ENCODE data around the gene TRPC4AP.

TRPC4AP gene

GRCh38 chr20:35014537-35014936 is 78.1 kb downstream of the TRPC4AP start:
- no peak for DNase-seq (ENCODE audit: low read depth in 2 of 2)

- no peak for DNase-seq (ENCODE audit: low read depth in 2 of 2)
These were observed 78.9 kb downstream of the TRPC4AP start for GRCh38 chr20:35013421-35014411.

GRCh38 chr20:35012227-35013069 is 80.2 kb downstream of the TRPC4AP start:
- no peak for DNase-seq (ENCODE audit: low read depth in 2 of 2)

- DNase-seq (ENCODE audit: low read depth in 2 of 2), result no peak
These were observed 80.9 kb downstream of the TRPC4AP start for GRCh38 chr20:35011589-35012226.

GRCh38 chr20:35010405-35011192 is 82.0 kb downstream of the TRPC4AP start:
- DNase-seq (ENCODE audit: low read depth in 2 of 2), result no peak

GRCh38 chr20:35009665-35010328 is 82.8 kb downstream of the TRPC4AP start:
- no peak for DNase-seq (ENCODE audit: low read depth in 2 of 2)

- DNase-seq (ENCODE audit: low read depth in 2 of 2), result no peak
These were observed 83.9 kb downstream of the TRPC4AP start for GRCh38 chr20:35008411-35009342.

- DNase-seq (ENCODE audit: low read depth in 2 of 2), result no peak
These were observed 84.7 kb downstream of the TRPC4AP start for GRCh38 chr20:35007891-35008290.

- DNase-seq (ENCODE audit: low read depth in 2 of 2), result no peak
These were observed 85.2 kb downstream of the TRPC4AP start for GRCh38 chr20:35007413-35007812.

GRCh38 chr20:35006531-35006971 is 86.1 kb downstream of the TRPC4AP start:
- DNase-seq (ENCODE audit: low read depth in 2 of 2), result no peak

- no peak for DNase-seq (ENCODE audit: low read depth in 2 of 2)
These were observed 86.6 kb downstream of the TRPC4AP start for GRCh38 chr20:35006009-35006408.

- no peak for DNase-seq (ENCODE audit: low read depth in 2 of 2)
These were observed 87.1 kb downstream of the TRPC4AP start for GRCh38 chr20:35005463-35005961.

GRCh38 chr20:35004749-35005462 is 87.7 kb downstream of the TRPC4AP start:
- DNase-seq (ENCODE audit: low read depth in 2 of 2), result no peak

GRCh38 chr20:35004051-35004725 is 88.4 kb downstream of the TRPC4AP start:
- no peak for DNase-seq (ENCODE audit: low read depth in 2 of 2)

- DNase-seq (ENCODE audit: low read depth in 2 of 2), result no peak
These were observed 89.2 kb downstream of the TRPC4AP start for GRCh38 chr20:35003211-35004031.

- no peak for DNase-seq (ENCODE audit: low read depth in 2 of 2)
These were observed 90.0 kb downstream of the TRPC4AP start for GRCh38 chr20:35002426-35003210.
